ENCODE measurements around the gene CDC42EP5. TPM values are rescaled to one million over a fixed set of nuclear protein-coding genes. Genes with fewer than 3 reads are reported as not detected.

CDC42EP5 gene, protein sequence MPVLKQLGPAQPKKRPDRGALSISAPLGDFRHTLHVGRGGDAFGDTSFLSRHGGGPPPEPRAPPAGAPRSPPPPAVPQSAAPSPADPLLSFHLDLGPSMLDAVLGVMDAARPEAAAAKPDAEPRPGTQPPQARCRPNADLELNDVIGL
- not detected for total RNA-seq

GRCh38 chr19:54473071-54473891 lies at the start of gene CDC42EP5:
TSS of gene CDC42EP5 (minus strand) at chr19:54473296. CDS start at chr19:54465547, 7,749 bp downstream.

DNA sequence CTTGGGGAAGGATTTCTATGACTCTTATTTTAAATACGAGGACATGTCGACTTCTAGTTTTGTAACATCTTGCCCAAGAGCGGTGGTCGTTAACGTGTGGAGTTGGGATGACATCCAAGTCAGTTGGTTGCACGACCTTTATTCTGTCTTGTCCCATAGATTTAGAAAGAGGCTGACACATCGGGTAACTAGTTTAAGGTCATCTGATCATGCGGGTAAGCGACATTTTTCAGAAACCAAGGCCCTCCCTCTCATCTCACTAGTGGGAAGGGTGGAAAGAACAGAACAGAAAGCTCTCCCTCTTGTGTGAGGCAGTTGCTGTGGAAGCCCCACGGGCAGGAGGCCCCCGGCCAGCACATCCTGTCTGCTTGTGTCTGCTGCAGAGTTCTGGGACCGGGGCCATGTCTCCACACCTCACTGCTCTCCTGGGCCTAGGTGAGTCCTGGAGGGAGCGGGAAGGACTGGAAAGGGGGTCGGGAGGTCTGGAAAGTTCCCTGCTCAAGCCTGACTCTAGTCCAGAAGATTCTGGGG lies 29.5 kb upstream of the CDC42EP5 start, which contains the start of gene LAIR2:
Gene LAIR2 (plus strand): TSS at position 314 of the 531 bp plus-strand sequence. CDS start 88 bp downstream, at position 402.

DNA sequence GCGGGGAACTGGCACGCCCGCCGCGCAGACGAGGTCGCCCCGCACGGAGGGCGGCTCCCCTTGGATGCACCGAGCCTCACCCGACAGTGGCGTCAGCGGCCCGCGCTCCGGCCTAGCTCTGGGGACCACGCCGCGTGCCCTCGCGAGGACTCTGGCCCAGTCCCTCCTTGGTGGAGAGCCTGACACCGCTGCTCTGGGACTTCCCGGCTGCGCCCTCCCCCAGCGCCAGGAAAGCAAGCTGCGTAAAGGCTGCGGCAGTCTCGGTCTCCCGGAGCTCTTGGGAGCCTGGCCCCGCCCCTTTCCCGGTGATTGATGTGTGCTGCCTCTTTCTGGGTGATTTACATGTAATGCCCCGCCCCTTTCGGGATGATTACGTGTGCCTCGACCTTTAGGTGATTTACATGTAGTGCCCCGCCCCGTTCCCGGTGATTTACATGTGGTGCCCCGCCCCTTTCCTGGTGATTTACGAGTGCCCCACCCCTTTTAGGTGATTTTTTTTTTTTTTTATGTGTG lies 9.5 kb downstream of the CDC42EP5 start, which contains the start of gene LENG9:
Gene LENG9 (minus strand): TSS at position 248 of the 513 bp plus-strand sequence. CDS start 252 bp downstream, outside the sequence.

GRCh38 chr19:54448774-54449700 lies 24.1 kb downstream of the CDC42EP5 start, which contains the start of gene LENG8:
TSS of gene LENG8 (plus strand) at chr19:54449199. CDS start at chr19:54451345, 2,146 bp downstream.

GRCh38 chr19:54415208-54415900 lies 57.7 kb downstream of the CDC42EP5 start, which contains the start of gene TTYH1:
TSS of gene TTYH1 (plus strand) at chr19:54415464. CDS start at chr19:54415553, 89 bp downstream.

Other genes with a start within 250 kb of the CDC42EP5 start
- gene LILRA6, start 230.5 kb downstream of the CDC42EP5 start, total RNA-seq = under 1 TPM; 0.19 to 0.33 TPM
- gene LILRB5, start 216.0 kb downstream of the CDC42EP5 start, total RNA-seq = not detected
- not detected for gene LILRB2, start 192.2 kb downstream of the CDC42EP5 start, total RNA-seq
- not detected for gene LILRA5, start 160.1 kb downstream of the CDC42EP5 start, total RNA-seq
- gene LILRA4, start 134.1 kb downstream of the CDC42EP5 start, total RNA-seq = not detected
- gene LAIR1, start 108.4 kb downstream of the CDC42EP5 start, total RNA-seq = 100 to 1,000 TPM in 1 of 2 experiments, 10 to 100 TPM in 1; 99.2 to 100 TPM
- gene TTYH1, start 57.8 kb downstream of the CDC42EP5 start, total RNA-seq = under 1 TPM; 0.58 to 0.91 TPM
- 100 to 1,000 TPM; 239 to 275 TPM for gene LENG8, start 24.1 kb downstream of the CDC42EP5 start, total RNA-seq
- gene LENG9, start 9.5 kb downstream of the CDC42EP5 start, total RNA-seq = 1 to 10 TPM; 6.3 to 7.4 TPM
- 1 to 10 TPM; 3.6 to 3.7 TPM for gene LAIR2, start 29.5 kb upstream of the CDC42EP5 start, total RNA-seq
- gene LILRA2, start 100.5 kb upstream of the CDC42EP5 start, total RNA-seq = under 1 TPM; 0.23 to 0.48 TPM
- not detected for gene LILRA1, start 120.3 kb upstream of the CDC42EP5 start, total RNA-seq
- under 1 TPM; 0.10 to 0.48 TPM for gene LILRB1, start 157.2 kb upstream of the CDC42EP5 start, total RNA-seq
- gene LILRB4, start 189.7 kb upstream of the CDC42EP5 start, total RNA-seq = not detected